HL-60 (cell line): ENCODE measurements around the gene RANBP2.

Experiments
- GABPA ChIP-seq: IDR thresholded peaks from 2 replicates; pipeline ENCODE4 v1.6.1; 2012; ENCODE audit warnings: low read depth
- POLR2AphosphoS5 ChIP-seq: IDR thresholded peaks from 2 replicates; pipeline ENCODE4 v1.6.1; 2012; ENCODE audit warnings: low read depth
- TF ChIP-seq, protein P1 (sequence below): IDR thresholded peaks from one replicate; pipeline ENCODE4 v1.5.1; 2011; ENCODE audit warnings: low read length, control low read depth, inconsistent platforms; ENCODE audit not compliant: insufficient read depth
- TF ChIP-seq, protein P2 (sequence below): IDR thresholded peaks from 2 replicates; pipeline ENCODE4 v1.6.1; 2012; ENCODE audit warnings: low read depth; ENCODE audit not compliant: insufficient replicate concordance

- TF ChIP-seq, protein P1, sequence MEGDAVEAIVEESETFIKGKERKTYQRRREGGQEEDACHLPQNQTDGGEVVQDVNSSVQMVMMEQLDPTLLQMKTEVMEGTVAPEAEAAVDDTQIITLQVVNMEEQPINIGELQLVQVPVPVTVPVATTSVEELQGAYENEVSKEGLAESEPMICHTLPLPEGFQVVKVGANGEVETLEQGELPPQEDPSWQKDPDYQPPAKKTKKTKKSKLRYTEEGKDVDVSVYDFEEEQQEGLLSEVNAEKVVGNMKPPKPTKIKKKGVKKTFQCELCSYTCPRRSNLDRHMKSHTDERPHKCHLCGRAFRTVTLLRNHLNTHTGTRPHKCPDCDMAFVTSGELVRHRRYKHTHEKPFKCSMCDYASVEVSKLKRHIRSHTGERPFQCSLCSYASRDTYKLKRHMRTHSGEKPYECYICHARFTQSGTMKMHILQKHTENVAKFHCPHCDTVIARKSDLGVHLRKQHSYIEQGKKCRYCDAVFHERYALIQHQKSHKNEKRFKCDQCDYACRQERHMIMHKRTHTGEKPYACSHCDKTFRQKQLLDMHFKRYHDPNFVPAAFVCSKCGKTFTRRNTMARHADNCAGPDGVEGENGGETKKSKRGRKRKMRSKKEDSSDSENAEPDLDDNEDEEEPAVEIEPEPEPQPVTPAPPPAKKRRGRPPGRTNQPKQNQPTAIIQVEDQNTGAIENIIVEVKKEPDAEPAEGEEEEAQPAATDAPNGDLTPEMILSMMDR, result no peak
- TF ChIP-seq, protein P2, sequence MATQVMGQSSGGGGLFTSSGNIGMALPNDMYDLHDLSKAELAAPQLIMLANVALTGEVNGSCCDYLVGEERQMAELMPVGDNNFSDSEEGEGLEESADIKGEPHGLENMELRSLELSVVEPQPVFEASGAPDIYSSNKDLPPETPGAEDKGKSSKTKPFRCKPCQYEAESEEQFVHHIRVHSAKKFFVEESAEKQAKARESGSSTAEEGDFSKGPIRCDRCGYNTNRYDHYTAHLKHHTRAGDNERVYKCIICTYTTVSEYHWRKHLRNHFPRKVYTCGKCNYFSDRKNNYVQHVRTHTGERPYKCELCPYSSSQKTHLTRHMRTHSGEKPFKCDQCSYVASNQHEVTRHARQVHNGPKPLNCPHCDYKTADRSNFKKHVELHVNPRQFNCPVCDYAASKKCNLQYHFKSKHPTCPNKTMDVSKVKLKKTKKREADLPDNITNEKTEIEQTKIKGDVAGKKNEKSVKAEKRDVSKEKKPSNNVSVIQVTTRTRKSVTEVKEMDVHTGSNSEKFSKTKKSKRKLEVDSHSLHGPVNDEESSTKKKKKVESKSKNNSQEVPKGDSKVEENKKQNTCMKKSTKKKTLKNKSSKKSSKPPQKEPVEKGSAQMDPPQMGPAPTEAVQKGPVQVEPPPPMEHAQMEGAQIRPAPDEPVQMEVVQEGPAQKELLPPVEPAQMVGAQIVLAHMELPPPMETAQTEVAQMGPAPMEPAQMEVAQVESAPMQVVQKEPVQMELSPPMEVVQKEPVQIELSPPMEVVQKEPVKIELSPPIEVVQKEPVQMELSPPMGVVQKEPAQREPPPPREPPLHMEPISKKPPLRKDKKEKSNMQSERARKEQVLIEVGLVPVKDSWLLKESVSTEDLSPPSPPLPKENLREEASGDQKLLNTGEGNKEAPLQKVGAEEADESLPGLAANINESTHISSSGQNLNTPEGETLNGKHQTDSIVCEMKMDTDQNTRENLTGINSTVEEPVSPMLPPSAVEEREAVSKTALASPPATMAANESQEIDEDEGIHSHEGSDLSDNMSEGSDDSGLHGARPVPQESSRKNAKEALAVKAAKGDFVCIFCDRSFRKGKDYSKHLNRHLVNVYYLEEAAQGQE, result no peak
- no peak for TF ChIP-seq POLR2AphosphoS5
- no peak for TF ChIP-seq GABPA
These were observed 105.2 kb downstream of the RANBP2 start for GRCh38 chr2:108824316-108825070.
